Endothelial cell of umbilical vein (primary cell): ENCODE results near the gene RAB3C. TPM values are rescaled to one million over a fixed set of nuclear protein-coding genes. Genes with fewer than 3 reads are reported as not detected.

ENCODE experiments used
- BruUV-seq: library from RNA; stranded (reverse); fragments of 400-500 nt; replicated peaks from 2 replicates; lab custom pipeline; 2021; lab: Mats Ljungman, UMichigan
- CTCF ChIA-PET: fragments of 300-600, 350-600 bp; sonication (Branson Sonifier 250); formaldehyde crosslinking; loops from one replicate; lab custom pipeline; 2021; ENCODE audit warnings: antibody characterized with exemption, inconsistent platforms; lab: Charles Lee
- POLR2A ChIA-PET: fragments of 300-600, 350-600 bp; sonication (Branson Sonifier 250); formaldehyde crosslinking; loops from one replicate; lab custom pipeline; 2021; ENCODE audit warnings: antibody characterized with exemption, inconsistent platforms; lab: Charles Lee
- DNase-seq: peaks from one replicate; pipeline ENCODE4 v3.0.0-alpha.2; 2011; ENCODE audit warnings: low read depth, low spot score
- FAIRE-seq: peaks from 2 replicates; lab custom pipeline; 2011; peaks lifted over from hg19 to GRCh38; lab: Jason Lieb, UNC
- H2AFZ ChIP-seq: 2 replicates; pipeline ENCODE4 v1.6.0; 2012; ENCODE audit warnings: low read depth, low read length, control low read depth, inconsistent platforms
- H3K27ac ChIP-seq: 2 replicates; pipeline ENCODE4 v1.5.1; 2011; ENCODE audit warnings: low read depth, mild to moderate bottlenecking, control low read depth, low read length, moderate library complexity; ENCODE audit not compliant: insufficient read depth
- H3K27me3 ChIP-seq, 2 experiments: 2 replicates each; pipeline versions ENCODE4 v1.6.0 to v1.6.1; 2011; ENCODE audit warnings: low read length in 2 of 2, mixed read lengths in 1 of 2; ENCODE audit not compliant: control insufficient read depth in 2 of 2, insufficient read depth in 2 of 2
- H3K36me3 ChIP-seq, 2 experiments: 2 replicates in 1 of 2; 3 replicates in 1 of 2; pipeline ENCODE4 v1.5.1; 2011; ENCODE audit warnings: low read length in 2 of 2, mild to moderate bottlenecking in 1 of 2, moderate library complexity in 1 of 2; ENCODE audit not compliant: control insufficient read depth in 2 of 2, insufficient read depth in 2 of 2; ENCODE audit errors: extremely low read depth in 1 of 2
- H3K4me1 ChIP-seq: 3 replicates; pipeline ENCODE4 v1.5.1; 2011; ENCODE audit warnings: mild to moderate bottlenecking, low read length; ENCODE audit not compliant: control insufficient read depth, insufficient read depth; ENCODE audit errors: extremely low read depth
- H3K4me2 ChIP-seq: 2 replicates; pipeline ENCODE4 v1.6.1; 2011; ENCODE audit warnings: low read length, control low read depth, mixed read lengths; ENCODE audit not compliant: insufficient read depth
- H3K4me3 ChIP-seq, 3 experiments: fragments of 200-600 bp in 1 of 3; sonication (generic), shearing (Covaris generic) in 1 of 3; replicated peaks in 1 of 3; 2 replicates each; pipeline ENCODE4 v1.5.1; 2011 to 2016; ENCODE audit warnings: control low read depth in 3 of 3, low read length in 3 of 3, mild to moderate bottlenecking in 2 of 3, inconsistent platforms in 1 of 3, low read depth in 1 of 3, moderate library complexity in 1 of 3; ENCODE audit not compliant: insufficient read depth in 1 of 3
- H3K79me2 ChIP-seq: 2 replicates; pipeline ENCODE4 v1.6.0; 2012; ENCODE audit warnings: low read length, inconsistent platforms; ENCODE audit not compliant: control insufficient read depth, insufficient read depth
- H3K9ac ChIP-seq: replicated peaks from 2 replicates; pipeline ENCODE3; 2011; ENCODE audit warnings: low read length, control low read depth; ENCODE audit not compliant: insufficient read depth; ENCODE audit errors: extremely low read depth
- H3K9me1 ChIP-seq: replicated peaks from 3 replicates; pipeline ENCODE4 v1.6.0; 2011; ENCODE audit warnings: mild to moderate bottlenecking, low read length; ENCODE audit not compliant: control insufficient read depth, insufficient read depth; ENCODE audit errors: extremely low read depth
- H3K9me3 ChIP-seq: replicated peaks from 2 replicates; pipeline ENCODE4 v1.5.1; 2012; ENCODE audit warnings: low read length, inconsistent platforms; ENCODE audit not compliant: control insufficient read depth, insufficient read depth
- H4K20me1 ChIP-seq: replicated peaks from 2 replicates; pipeline ENCODE3; 2011; ENCODE audit warnings: mild to moderate bottlenecking, low read length; ENCODE audit not compliant: control insufficient read depth, insufficient read depth; ENCODE audit errors: extremely low read depth
- EZH2 ChIP-seq: IDR thresholded peaks from 2 replicates; pipeline ENCODE4 v1.6.1; 2012; ENCODE audit warnings: borderline replicate concordance, low read depth, mild to moderate bottlenecking, moderate library complexity, low read length, inconsistent platforms; ENCODE audit not compliant: severe bottlenecking
- FOS ChIP-seq: IDR thresholded peaks from 2 replicates; pipeline ENCODE4 v1.6.1; 2011; ENCODE audit warnings: mild to moderate bottlenecking, low read length, moderate library complexity, borderline replicate concordance; ENCODE audit not compliant: insufficient read depth
- GATA2 ChIP-seq: IDR thresholded peaks from 2 replicates; pipeline ENCODE4 v1.7.0; 2011; ENCODE audit warnings: low read depth, mild to moderate bottlenecking, moderate library complexity, mixed read lengths, low read length; ENCODE audit not compliant: insufficient read length, insufficient read depth
- JUN ChIP-seq: IDR thresholded peaks from 2 replicates; pipeline ENCODE4 v1.6.1; 2011; ENCODE audit warnings: borderline replicate concordance, low read depth; ENCODE audit not compliant: insufficient read length, insufficient read depth
- MYC ChIP-seq: IDR thresholded peaks from one replicate; pipeline ENCODE4 v1.6.1; 2011; ENCODE audit warnings: mild to moderate bottlenecking, low read depth, low read length
- POLR2A ChIP-seq: IDR thresholded peaks from 2 replicates; pipeline ENCODE4 v1.6.1; 2012; ENCODE audit warnings: low read depth, mild to moderate bottlenecking, control low read depth, low read length
- POLR2AphosphoS5 ChIP-seq: IDR thresholded peaks from 2 replicates; pipeline ENCODE4 v1.6.1; 2012; ENCODE audit warnings: low read depth, mild to moderate bottlenecking, control low read depth, low read length, moderate library complexity; ENCODE audit not compliant: insufficient read depth
- dilution Hi-C: fragments of 300-500 bp; cut with MboI; formaldehyde crosslinking; loops from one replicate; pipeline ENCODE4 v1.15.0; 2019; ENCODE audit warnings: low sequenced_read_pairs; ENCODE audit not compliant: extremely low pct_ligation_motif_present
- intact Hi-C: fragments of 100-400 bp; cut with micrococcal nuclease; formaldehyde crosslinking; loops from one replicate; pipeline ENCODE4 v1.10.0; 2022
- polyA plus RNA-seq, 4 experiments: library from polyadenylated mRNA; depleted of rRNA in 3 of 4; stranded (reverse) in 3 of 4; unstranded in 1 of 4; fragments of >200 nt; gene quantifications; 2 replicates each; pipeline versions ENCODE4 v1.2.1 to v1.2.3, GENCODE V29; 2011 to 2012; ENCODE audit warnings: missing spikeins in 1 of 4
- total RNA-seq: library from RNA; stranded (reverse); gene quantifications from 2 replicates; pipeline ENCODE4 v1.2.3, GENCODE V29; 2021
- TF ChIP-seq, protein P1 (sequence below): IDR thresholded peaks from 2 replicates; pipeline ENCODE4 v1.6.1; 2011; ENCODE audit not compliant: insufficient read depth, insufficient read length
- TF ChIP-seq, protein P2 (sequence below), 2 donors: IDR thresholded peaks; 1 replicate in 1 of 2; 2 replicates in 1 of 2; pipeline ENCODE4 v1.5.1; 2011; ENCODE audit warnings: low read length in 2 of 2, mild to moderate bottlenecking in 2 of 2, moderate library complexity in 2 of 2, control low read depth in 1 of 2, inconsistent platforms in 1 of 2, low read depth in 1 of 2; ENCODE audit not compliant: insufficient read depth in 1 of 2; ENCODE audit errors: extremely low read depth in 1 of 2

The RAB3C gene
- total and polyA plus RNA-seq, 2 donors (not counting 3 experiments of a cell fraction or from before 2014, with no cell fraction given): 0.04 to 0.66 TPM

DNA sequence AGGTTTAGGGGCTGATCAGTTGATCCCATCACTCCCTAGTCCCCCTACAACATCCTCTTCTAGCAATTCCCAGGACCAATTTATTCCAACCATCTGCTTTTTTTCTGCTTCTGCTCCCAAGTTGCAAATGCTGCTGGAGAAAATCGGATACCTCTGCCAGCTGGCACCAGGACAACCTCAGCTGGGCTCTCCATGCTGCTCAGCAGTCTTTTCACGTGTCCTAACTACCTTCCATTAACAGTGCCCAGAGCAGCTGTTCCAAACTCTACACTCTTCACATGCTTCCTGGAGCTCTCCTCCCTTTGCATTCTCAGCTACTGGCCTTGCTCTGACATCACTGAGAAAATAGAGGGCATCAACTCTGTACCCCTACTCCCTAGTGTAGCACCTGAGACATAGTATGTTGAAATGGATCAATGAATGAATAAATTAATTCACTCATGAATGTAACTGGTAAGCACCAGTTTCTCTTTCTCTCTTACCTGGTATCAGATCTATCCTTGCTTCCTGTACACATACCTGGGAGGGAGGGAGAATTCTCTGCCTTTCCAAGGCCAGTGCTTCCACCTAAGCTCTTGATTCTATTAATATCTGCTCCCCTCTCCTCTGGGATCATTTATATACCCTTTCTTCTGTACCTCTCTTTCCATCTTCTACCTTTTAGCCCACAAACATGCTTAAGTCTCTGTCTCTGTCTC lies 191.0 kb downstream of the RAB3C start:
- TF ChIP-seq, protein P1, sequence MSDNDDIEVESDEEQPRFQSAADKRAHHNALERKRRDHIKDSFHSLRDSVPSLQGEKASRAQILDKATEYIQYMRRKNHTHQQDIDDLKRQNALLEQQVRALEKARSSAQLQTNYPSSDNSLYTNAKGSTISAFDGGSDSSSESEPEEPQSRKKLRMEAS: no peak
- TF ChIP-seq EZH2: no peak
- no peak for TF ChIP-seq POLR2A
- TF ChIP-seq, protein P2, sequence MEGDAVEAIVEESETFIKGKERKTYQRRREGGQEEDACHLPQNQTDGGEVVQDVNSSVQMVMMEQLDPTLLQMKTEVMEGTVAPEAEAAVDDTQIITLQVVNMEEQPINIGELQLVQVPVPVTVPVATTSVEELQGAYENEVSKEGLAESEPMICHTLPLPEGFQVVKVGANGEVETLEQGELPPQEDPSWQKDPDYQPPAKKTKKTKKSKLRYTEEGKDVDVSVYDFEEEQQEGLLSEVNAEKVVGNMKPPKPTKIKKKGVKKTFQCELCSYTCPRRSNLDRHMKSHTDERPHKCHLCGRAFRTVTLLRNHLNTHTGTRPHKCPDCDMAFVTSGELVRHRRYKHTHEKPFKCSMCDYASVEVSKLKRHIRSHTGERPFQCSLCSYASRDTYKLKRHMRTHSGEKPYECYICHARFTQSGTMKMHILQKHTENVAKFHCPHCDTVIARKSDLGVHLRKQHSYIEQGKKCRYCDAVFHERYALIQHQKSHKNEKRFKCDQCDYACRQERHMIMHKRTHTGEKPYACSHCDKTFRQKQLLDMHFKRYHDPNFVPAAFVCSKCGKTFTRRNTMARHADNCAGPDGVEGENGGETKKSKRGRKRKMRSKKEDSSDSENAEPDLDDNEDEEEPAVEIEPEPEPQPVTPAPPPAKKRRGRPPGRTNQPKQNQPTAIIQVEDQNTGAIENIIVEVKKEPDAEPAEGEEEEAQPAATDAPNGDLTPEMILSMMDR (IDR thresholded peaks at IDR 0.05; ENCODE audit: extremely low read depth in 1 of 2, insufficient read depth in 1 of 2, low read depth in 1 of 2, low read length in 2 of 2): no peak
- TF ChIP-seq GATA2: no peak
- TF ChIP-seq POLR2AphosphoS5: no peak
- no peak for TF ChIP-seq MYC
- TF ChIP-seq FOS: no peak
- TF ChIP-seq JUN: no peak
- no peaks in the 10 kb centered on the region for H3K79me2 ChIP-seq
- POLR2A ChIA-PET: no interaction called here
- no peak overlapping the region for H3K9ac ChIP-seq
- H3K9me1 ChIP-seq: no peaks in the 10 kb centered on the region
- no peak for FAIRE-seq
- BruUV-seq: no TSS peak
- H3K9me3 ChIP-seq: no peaks in the 10 kb centered on the region
- CTCF ChIA-PET: interaction anchor here (1.7 kb wide), 1 partner anchor 13 kb away, joined by 4 read pairs; no protein-coding TSS in a partner anchor
- H3K36me3 ChIP-seq: no peaks in the 10 kb centered on the region
- dilution Hi-C loops: no loop called here
- H3K27ac ChIP-seq: no peak overlapping the region
- intact Hi-C loops: no loop called here
- peaks cover 10 to 20% of the 10 kb centered on the region in 2 experiments for H3K27me3 ChIP-seq
- H4K20me1 ChIP-seq: no peaks in the 10 kb centered on the region
- DNase-seq: no peak
- no peaks in the 10 kb centered on the region for H3K4me1 ChIP-seq
- no peak overlapping the region for H3K4me2 ChIP-seq
- no peak overlapping the region for H3K4me3 ChIP-seq
- H2AFZ ChIP-seq: no peak overlapping the region
